OCI-LY7 (cell line): ENCODE measurements around the gene ATP6V0B. TPM values are rescaled to one million over a fixed set of nuclear protein-coding genes. Genes with fewer than 3 reads are reported as not detected.

Source experiments
- BruUV-seq: library from RNA; stranded (reverse); fragments of 400-500 nt; replicated peaks from 2 replicates; lab custom pipeline; 2021; lab: Mats Ljungman, UMichigan
- CTCF ChIA-PET: fragments of 300-600 bp; sonication (Branson Sonifier 250); formaldehyde crosslinking; loops from one replicate; lab custom pipeline; 2022; ENCODE audit warnings: antibody characterized with exemption; ENCODE audit not compliant: unreplicated experiment; lab: Charles Lee
- POLR2A ChIA-PET: fragments of 300-600 bp; sonication (Branson Sonifier 250); formaldehyde crosslinking; loops from one replicate; lab custom pipeline; 2022; ENCODE audit warnings: antibody characterized with exemption; lab: Charles Lee
- DNase-seq: peaks from one replicate; pipeline ENCODE4 v3.0.0-alpha.2; 2015; ENCODE audit warnings: low spot score
- H2AFZ ChIP-seq: fragments of 200-600 bp; sonication (generic), shearing (Covaris generic); 2 replicates; pipeline ENCODE4 v1.6.1; 2014; ENCODE audit warnings: mild to moderate bottlenecking, antibody characterized with exemption, low read length, moderate library complexity
- H3K27ac ChIP-seq: fragments of 200-600 bp; sonication (generic); 2 replicates; pipeline ENCODE4 v1.5.1; 2014; ENCODE audit warnings: mixed run types, low read depth, mild to moderate bottlenecking, moderate library complexity, low read length, inconsistent platforms; ENCODE audit not compliant: poor library complexity, severe bottlenecking
- H3K36me3 ChIP-seq: fragments of 200-600 bp; sonication (generic); 2 replicates; pipeline ENCODE4 v1.6.1; 2014; ENCODE audit warnings: mild to moderate bottlenecking, antibody characterized with exemption, low read length, moderate library complexity, mixed read lengths; ENCODE audit not compliant: insufficient read depth
- H3K4me1 ChIP-seq: fragments of 200-600 bp; sonication (generic); 2 replicates; pipeline ENCODE4 v1.5.1; 2014; ENCODE audit warnings: mild to moderate bottlenecking, low read length; ENCODE audit not compliant: insufficient read depth, poor library complexity, severe bottlenecking
- H3K4me2 ChIP-seq: fragments of 200-600 bp; sonication (generic); 2 replicates; pipeline ENCODE4 v1.6.1; 2014; ENCODE audit warnings: mild to moderate bottlenecking, low read length
- H3K4me3 ChIP-seq: fragments of 200-600 bp; sonication (generic); 2 replicates; pipeline ENCODE4 v1.5.1; 2014; ENCODE audit warnings: mild to moderate bottlenecking, low read depth, low read length; ENCODE audit not compliant: poor library complexity, severe bottlenecking
- H3K79me2 ChIP-seq: fragments of 200-600 bp; sonication (generic); 2 replicates; pipeline ENCODE4 v1.6.1; 2016; ENCODE audit warnings: low read depth, mild to moderate bottlenecking, low read length, moderate library complexity, mixed read lengths; ENCODE audit not compliant: insufficient read depth
- H3K9me2 ChIP-seq: fragments of 200-600 bp; sonication (generic); 2 replicates; pipeline ENCODE4 v1.6.1; 2016; ENCODE audit warnings: mild to moderate bottlenecking, low read length, mixed read lengths; ENCODE audit not compliant: insufficient read depth
- H3K9me3 ChIP-seq: fragments of 200-600 bp; sonication (generic); 2 replicates; pipeline ENCODE4 v1.6.1; 2014; ENCODE audit warnings: mild to moderate bottlenecking, mixed run types, low read length, mixed read lengths
- H4K20me1 ChIP-seq: fragments of 200-600 bp; sonication (generic); 2 replicates; pipeline ENCODE4 v1.6.1; 2014; ENCODE audit warnings: mild to moderate bottlenecking, antibody characterized with exemption, low read length, moderate library complexity, mixed read lengths; ENCODE audit not compliant: insufficient read depth
- EZH2phosphoT487 ChIP-seq: fragments of 200-600 bp; sonication (generic); IDR thresholded peaks from 2 replicates; pipeline ENCODE4 v1.6.1; 2018; ENCODE audit warnings: low read depth, borderline replicate concordance, mild to moderate bottlenecking, mixed run types, antibody characterized with exemption, low read length, moderate library complexity, mixed read lengths
- intact Hi-C: fragments of 100-400 bp; cut with micrococcal nuclease; formaldehyde crosslinking; loops from one replicate; pipeline ENCODE4 v1.10.0; 2022; ENCODE audit not compliant: unreplicated experiment
- total RNA-seq, 2 experiments: library from RNA; depleted of rRNA in 1 of 2; stranded (reverse); fragments of >200 nt in 1 of 2; shearing (Covaris generic) in 1 of 2; gene quantifications; 2 replicates each; pipeline ENCODE4 v1.2.3, GENCODE V29; 2014 to 2022
- TF ChIP-seq, protein P1 (sequence below): fragments of 200-600 bp; sonication (generic); conservative IDR thresholded peaks from 2 replicates; pipeline ENCODE4 v1.5.1; 2014; ENCODE audit warnings: mild to moderate bottlenecking, antibody characterized with exemption, low read length, moderate library complexity, mixed read lengths

The ATP6V0B gene
- total RNA-seq, 2 experiments from 2014 or later, result 68.4 to 97.1 TPM

DNA sequence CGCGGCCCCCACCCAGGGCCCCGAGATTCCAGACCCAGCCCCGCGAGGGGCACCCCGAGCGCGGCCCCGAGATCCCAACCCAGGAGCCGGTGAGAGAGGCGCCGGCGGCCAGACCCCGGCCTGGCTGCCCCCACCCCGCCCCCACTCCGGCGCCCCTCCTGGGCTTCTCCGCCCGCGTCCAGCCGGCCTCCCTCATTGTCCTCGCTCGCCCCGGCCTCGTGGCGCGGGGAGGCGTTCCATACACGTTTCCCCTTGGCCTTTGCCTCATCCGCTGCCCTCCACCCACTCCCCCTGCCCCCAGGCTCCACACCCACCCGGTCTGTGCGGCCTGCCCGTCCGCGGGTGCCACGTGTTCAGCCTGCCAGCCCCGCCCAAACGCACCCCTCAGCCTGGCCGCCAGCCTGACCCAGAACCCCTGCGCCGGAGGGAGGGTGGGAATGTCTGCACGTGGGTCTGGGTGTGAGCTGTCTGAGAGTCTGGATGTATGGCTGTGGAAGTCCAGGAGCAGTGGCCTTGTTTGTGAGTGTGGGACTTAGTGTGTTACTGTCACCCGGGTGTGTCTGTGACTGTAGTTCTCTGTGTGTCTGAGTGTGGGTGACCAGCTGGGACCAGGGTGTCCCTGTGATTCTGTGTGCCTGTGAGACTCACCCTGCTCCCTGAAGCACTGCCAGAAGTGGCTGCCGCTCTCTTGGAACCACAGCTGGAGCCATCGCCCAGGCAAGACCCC, 4.9 kb downstream of the ATP6V0B start:
- Histone ChIP-seq H3K9me3 (no peaks in the 10 kb centered on the region), H3K4me3 (no peak overlapping the region), H3K9me2 (no peaks in the 10 kb centered on the region), H4K20me1 (0 out of 2 replicates have a peak, but pooled peaks cover 9% of the 10 kb centered on the region), H2AFZ (no peak overlapping the region), H3K4me1 (peaks cover 9% of the 10 kb centered on the region), H3K79me2 (no peaks in the 10 kb centered on the region; the same call in 1 of the 2 replicates), H3K27ac (no peak overlapping the region), H3K36me3 (peaks cover 30% of the 10 kb centered on the region), H3K4me2 (peak overlapping the region; percentile 34; the same call in 1 of the 2 replicates)
- ChIA-PET CTCF (no interaction called here), POLR2A (no interaction called here)
- no TSS peak for BruUV-seq
- no peak for DNase-seq
- intact Hi-C loops, result no loop called here
- no peak for TF ChIP-seq EZH2phosphoT487
- TF ChIP-seq, protein P1, sequence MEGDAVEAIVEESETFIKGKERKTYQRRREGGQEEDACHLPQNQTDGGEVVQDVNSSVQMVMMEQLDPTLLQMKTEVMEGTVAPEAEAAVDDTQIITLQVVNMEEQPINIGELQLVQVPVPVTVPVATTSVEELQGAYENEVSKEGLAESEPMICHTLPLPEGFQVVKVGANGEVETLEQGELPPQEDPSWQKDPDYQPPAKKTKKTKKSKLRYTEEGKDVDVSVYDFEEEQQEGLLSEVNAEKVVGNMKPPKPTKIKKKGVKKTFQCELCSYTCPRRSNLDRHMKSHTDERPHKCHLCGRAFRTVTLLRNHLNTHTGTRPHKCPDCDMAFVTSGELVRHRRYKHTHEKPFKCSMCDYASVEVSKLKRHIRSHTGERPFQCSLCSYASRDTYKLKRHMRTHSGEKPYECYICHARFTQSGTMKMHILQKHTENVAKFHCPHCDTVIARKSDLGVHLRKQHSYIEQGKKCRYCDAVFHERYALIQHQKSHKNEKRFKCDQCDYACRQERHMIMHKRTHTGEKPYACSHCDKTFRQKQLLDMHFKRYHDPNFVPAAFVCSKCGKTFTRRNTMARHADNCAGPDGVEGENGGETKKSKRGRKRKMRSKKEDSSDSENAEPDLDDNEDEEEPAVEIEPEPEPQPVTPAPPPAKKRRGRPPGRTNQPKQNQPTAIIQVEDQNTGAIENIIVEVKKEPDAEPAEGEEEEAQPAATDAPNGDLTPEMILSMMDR, result no peak

DNA sequence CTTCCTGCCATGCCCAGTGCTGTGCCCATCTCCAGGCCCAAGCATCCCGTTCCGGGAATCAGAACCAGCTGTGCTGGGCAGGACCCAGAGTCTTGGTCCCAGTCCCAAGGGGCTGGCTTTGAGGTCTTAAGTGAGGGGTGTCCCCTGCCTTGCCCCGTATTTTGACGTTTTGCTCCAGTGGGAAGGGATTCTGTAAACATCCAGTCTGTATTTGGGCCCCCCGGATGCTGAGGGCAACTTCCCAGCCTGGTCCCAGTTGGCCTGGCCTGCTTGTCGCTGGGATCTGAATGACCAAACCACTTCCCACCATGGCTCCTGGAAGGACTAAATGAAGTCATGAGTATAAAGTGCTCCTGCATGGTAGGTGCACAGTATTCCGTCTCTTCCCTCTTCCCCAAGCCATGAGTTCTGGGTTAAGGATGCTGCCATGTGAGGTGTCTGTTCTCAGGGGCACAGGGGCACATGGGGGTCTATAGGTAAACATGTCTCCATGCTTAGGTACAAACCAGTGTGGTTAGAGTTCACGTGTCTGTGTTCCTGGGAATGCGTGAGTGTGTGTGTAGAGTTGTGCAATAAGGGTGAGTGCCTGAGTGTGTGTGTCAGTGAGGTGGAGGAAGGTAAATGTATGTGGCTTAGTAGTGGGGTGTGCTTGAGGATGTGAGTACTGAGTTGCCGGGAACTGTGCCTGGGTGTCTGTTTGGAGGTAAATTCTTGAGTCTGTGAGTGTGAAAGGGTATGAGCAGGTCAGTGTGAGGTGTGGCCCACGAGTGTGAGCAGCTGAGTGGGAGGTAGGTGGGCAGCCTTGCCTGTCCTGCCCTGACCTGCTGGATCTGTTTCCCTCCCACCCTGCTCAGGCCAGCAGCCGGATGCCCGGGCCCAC, 5.7 kb downstream of the ATP6V0B start:
- ChIA-PET POLR2A (no interaction called here), CTCF (no interaction called here)
- Histone ChIP-seq H3K9me3 (no peaks in the 10 kb centered on the region), H3K36me3 (peaks cover 30% of the 10 kb centered on the region), H3K4me1 (peaks cover 9% of the 10 kb centered on the region), H3K4me2 (no peak overlapping the region), H3K27ac (no peak overlapping the region), H3K79me2 (no peaks in the 10 kb centered on the region; the same call in 1 of the 2 replicates), H3K4me3 (no peak overlapping the region), H3K9me2 (no peaks in the 10 kb centered on the region), H2AFZ (no peak overlapping the region), H4K20me1 (0 out of 2 replicates have a peak, but pooled peaks cover 9% of the 10 kb centered on the region)
- BruUV-seq, result no TSS peak
- no peak for DNase-seq
- intact Hi-C loops, result no loop called here
- TF ChIP-seq, protein P1, result no peak
- no peak for TF ChIP-seq EZH2phosphoT487
